Measurements from ENCODE around the gene NPC2.
"Not testable (repeated sequence)": the region's sequence is repeated elsewhere in the genome, so short reads cannot be mapped to it uniquely, and the experiment has no call there.

Gene NPC2

DNA sequence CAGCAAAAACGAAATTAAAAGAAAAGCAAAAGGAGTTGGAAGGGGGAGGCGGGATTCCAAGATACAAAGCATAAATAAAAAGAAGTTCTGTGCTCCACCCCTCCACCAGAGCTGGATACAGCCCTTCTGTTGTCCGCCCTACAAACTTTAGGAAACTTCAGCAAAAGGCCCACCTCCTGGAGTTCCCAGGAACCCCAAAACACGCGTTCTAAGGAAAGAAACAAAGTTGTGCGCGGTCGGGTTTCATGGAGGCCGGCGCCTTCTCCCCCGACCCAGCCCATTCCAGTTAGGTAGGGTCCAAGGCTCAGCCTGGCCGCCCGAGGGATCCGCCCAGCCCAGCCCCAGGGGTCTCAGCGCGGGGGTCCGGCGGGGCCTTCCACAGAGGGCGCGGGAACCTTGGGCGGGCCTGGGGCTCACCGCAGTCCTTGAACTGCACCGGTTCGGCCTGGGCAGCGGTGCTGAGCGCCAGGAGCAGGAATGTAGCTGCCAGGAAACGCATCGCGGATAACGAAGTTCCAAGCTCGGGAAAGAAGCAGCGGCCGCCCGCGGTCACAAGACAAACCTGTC lies at the start of gene NPC2:
Gene NPC2 (minus strand): TSS at position 530 of the 567 bp plus-strand sequence. CDS start 31 bp downstream, at position 499.
- FAIRE-seq, result no peak

DNA sequence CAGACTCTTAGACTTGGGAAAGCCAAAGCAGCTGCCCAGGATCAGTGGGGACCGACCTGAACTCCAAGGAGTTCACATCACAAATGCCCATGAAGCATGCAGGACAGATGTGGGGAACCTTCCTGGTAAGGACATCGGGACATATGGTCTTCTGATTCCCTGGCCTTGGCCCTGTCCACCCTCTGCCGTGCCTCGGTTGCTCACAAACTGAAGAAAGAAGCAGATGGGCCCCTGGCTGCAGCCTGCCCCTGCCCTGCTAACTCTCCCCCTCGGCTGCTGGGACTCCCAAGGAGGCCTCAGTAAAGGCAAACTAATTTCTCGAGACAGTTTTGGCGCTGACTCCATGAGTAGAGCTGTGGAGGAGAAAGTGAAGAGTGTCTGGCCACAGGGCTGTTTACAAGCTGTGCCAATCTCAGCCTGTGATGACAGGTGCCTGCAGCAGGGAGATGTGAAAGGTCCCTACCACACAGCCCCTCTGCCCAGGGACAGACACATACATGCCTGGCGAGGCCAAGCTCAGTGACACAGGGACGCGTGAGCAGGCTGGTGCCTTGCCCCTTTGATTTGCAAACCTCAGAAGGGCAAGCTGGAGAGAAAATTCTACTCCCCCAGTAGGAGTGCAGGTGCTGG lies 49.1 kb upstream of the NPC2 start:
- no peak for FAIRE-seq

DNA sequence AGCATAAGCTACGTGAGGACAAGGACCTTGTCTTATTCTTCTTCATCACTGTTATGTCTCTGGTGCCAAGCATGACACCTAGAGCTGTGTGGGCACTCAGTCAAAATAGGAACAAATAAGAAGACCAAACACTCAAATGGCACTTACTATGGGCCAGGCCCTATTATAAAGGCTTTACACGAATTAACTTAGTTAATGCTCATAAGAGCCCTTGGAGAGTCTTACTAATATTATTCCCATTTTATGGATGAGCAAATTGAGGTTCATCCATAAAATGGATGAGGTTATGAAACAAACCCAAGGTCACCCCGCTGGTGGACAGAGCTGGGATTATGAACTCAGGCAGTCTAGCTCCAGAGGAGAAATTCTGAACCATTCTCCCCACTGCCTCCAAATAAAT lies 48.1 kb upstream of the NPC2 start:
- no peak for FAIRE-seq

DNA sequence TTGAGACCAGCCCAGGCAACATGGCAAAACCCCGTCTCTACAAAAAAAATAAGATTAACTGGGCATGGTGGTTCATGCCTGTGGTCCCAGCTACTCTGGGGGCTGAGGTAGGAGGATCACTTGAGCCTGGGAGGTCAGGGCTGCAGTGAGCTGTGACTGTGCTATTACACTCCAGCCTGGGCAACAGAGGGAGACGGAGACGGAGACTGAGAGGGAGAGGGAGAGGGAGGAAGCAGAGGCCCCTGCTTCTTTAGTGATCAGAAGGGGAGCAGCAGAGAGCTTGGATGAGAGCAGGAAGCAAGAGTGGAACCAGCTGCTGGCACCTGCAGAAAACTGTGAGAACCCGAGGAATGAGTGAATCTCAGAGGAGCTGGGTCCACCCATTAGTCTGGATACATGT lies 46.4 kb upstream of the NPC2 start:
- no peak for FAIRE-seq

DNA sequence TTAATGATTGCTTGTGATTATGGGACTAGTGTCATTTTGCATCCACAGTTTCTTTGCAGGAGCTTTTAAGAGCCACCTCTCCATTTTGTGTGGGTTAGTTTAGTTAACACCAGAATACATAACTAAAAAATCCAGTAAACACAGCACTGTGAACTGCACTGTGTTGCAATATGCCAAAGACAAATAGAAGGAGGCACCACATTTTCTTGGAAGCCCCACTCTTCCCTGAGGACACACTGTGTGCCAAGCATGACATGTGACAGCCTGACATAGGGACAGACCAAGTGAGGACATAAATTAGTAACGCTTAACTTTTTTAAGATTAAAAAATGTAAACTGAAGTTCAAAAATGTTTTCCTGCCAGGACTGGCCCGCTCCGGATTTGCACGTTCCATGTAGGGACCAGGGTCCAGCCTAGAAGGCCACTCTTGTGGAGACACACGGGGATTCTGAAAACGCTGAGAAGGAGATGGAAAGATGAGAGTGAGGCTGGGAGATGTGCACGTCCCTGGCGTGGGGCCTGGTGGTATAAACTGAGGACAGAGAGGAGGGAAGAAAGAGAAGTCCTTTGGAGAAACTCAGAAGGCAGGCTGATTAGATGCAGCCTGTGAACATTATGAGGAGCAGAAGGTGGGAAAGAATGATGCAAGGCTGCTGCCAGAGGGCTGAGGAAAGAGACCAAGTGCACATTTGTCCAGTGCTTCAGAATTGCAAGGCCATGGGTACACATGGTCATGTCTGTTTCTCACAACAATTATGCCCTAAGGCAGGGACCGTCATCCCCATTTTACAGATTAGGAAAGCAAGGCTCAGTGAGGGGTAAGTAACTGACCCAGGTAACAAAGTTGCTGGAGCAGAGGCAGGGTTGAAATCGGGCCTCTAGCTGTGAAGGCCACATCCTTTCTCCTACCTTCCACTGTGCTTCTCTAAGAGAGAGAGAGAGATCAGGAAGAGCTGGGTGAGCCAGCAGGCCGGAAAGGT lies 45.6 kb upstream of the NPC2 start:
- FAIRE-seq, result no peak

DNA sequence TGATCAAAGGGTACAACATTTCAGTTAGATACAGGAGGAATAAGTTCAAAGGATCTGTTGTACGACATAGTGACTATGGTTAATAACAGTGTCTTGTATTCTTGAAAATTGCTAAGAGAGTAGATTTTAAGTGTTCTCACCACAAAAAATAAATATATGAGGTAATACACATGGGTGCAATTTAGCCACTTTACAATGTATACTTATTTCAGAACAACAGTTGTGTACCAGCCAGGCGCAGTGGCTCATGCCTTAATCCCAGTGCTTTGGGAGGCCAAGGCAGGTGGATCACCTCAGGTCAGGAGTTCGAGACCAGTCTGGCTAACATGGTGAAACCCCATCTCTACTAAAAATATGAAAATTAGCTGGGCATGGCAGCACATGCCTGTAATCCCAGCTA lies 43.2 kb upstream of the NPC2 start:
- not testable (repeated sequence) for FAIRE-seq

DNA sequence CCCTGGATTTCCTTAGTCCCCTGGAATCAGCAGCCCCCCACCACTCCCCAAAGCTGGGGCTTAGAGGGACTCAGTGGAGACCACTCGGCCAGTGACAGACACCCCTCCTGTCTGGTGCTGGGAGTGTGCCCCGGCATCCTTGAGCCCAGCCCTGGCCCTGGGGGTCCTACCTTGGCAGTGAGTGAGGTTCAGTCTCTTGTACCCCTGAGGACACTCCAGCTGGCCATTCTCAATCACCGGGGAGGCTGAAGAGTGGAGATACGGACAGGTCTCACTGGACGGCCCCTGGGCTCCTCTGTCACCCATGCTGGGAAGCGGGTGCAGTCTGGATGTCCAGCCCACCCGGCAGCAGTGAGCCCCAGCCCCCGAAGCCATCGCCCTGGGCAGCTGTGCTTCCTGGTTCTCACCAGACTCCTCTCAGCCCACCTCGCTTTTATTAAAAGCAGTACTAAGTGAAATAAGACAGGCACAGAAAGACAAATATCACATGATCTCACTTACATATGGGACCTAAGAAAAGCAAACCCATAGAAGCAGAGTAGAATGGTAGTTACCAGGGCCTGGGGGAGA lies 42.7 kb upstream of the NPC2 start:
- FAIRE-seq, result no peak

DNA sequence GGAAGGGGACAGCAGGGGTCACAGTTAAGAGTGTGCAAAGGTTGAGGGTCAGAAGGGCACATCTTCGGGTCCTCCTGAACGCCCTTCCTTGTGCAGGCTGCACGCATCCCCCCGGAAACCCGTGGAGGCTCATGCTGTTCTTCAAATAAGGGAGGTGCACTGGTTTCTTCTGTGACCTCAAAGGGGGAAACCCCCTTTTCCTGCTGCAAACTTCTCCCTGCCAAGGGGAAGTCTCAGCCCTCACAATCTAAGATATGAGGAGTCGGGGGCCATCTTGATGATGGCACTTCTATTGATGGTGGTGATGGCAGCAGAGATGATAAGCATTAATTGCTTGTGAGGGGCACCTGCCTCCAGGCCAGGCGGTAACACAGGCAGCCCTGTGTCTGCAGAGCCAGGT lies 40.5 kb upstream of the NPC2 start:
- no peak for FAIRE-seq

DNA sequence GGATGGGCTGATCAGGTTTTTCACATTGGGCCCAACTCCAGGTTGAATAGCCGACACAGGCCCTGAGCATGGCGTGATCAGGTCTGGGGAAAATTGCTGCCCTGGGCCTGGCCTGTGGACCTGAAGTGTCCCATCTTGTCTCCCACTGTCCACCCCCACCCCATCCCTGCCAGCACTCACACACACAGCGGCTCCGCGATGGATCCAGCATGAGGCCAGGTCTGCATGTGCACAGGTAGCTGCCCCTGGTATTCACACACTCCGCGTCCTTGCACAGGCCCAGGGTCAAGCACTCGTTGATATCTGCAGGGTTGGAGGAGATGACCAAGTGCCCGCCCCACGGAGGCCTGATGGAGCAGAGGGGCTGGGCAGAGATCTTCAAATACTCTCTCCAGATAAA lies 39.1 kb upstream of the NPC2 start:
- no peak for FAIRE-seq

DNA sequence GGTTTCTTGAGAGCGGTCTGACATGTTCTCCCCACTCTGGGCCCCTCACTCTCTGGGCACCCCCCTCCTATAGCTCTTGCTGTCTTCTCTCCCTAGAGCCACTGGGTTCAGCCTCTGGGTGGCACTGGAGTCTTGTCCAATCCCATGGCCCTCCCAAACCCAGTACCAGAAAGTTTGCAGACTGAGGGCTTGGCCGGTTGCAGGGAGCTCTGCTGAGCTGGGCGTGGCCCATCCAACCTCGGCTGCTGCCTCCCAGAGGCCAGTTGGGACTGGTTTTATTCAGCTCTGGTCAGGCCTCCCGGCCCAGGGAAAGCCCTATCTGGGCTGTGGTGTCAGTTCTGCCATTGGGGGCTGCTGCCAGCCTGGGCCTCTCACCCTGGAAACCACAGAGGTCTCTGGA lies 38.4 kb upstream of the NPC2 start:
- no peak for FAIRE-seq

DNA sequence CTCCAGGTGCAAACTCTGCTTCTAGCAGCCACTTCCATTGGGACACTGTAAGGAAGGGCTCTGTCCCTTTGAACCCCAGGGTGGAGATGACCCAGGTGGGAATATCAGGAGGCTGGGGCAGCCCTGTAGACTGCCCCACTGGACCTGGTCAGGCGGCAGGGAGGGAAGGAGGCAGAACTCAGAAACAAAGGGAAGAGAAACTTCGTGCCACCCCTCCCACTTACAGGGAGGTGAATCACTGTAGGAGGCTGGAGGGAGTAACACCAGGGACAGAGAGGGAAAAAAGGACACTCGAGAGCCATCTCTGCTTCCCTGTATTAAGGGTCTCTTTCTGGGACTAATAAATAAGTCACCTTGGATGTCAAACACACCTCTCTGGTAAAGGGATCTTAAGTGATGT lies 37.9 kb upstream of the NPC2 start:
- no peak for FAIRE-seq

DNA sequence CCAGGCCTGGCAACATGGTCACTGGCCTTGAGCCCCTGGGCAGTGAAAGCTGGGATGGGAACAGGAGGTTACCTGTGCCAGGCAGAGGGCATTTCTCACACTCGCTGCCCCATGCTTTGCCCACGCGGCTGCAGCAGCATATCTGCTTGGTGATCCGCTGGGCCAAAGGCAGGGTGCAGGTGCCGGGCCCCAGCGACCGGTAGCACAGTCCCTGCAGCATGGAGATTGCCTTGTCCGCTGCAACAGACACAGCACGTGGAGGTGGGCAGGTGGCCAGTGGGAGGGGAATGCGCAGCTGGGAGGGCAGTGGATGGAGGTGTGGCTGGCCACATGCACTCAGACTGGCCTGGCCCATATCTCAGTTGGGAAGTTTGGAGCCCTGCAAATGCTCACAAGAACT lies 35.8 kb upstream of the NPC2 start:
- FAIRE-seq, result no peak

DNA sequence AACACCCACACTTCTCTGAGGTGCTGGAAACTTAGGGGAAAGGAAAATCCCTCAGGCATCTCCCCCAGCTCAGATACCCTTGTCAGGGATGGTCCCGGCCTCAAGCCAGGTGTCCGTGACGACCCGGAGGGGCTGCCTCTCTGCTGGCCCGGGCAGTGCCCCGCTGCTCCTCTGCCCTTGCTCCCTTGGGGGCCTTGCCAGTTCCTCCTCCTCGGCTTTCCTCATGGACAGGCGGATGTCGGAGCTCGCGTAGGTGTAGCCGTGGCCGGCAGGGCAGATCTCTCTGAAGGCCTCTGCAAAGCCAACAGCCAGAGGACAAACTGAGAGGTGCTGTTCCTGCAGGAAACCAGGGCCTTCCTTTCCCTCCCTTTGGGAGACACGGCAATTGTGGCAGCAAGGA lies 35.3 kb upstream of the NPC2 start:
- FAIRE-seq, result no peak

DNA sequence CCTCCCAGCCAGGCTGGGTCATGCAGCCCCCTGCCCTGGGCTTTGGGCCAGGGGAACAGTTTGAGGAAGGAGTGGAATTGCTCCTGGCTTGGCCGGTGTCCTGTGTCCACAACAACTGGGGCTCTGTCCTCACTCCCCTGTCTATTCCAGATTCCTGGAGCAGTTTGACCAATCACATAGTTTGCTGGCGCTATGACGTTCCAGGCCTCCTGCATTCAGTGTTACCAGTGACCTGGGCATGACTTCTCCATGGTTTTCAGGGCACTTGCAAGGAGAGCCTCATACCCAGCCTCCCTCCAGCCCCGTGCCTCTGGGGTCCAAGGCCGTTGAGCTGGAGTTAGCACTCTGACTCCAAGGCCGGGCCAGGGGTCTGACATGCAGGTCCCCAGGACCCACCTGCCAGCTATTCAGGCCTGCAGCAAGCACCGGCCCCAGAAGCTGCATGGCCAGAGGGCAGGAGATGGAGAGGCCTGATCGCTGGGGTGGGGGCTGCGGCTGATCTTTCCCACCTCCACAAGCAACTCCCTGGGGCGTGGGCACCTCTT lies 34.7 kb upstream of the NPC2 start:
- no peak for FAIRE-seq

DNA sequence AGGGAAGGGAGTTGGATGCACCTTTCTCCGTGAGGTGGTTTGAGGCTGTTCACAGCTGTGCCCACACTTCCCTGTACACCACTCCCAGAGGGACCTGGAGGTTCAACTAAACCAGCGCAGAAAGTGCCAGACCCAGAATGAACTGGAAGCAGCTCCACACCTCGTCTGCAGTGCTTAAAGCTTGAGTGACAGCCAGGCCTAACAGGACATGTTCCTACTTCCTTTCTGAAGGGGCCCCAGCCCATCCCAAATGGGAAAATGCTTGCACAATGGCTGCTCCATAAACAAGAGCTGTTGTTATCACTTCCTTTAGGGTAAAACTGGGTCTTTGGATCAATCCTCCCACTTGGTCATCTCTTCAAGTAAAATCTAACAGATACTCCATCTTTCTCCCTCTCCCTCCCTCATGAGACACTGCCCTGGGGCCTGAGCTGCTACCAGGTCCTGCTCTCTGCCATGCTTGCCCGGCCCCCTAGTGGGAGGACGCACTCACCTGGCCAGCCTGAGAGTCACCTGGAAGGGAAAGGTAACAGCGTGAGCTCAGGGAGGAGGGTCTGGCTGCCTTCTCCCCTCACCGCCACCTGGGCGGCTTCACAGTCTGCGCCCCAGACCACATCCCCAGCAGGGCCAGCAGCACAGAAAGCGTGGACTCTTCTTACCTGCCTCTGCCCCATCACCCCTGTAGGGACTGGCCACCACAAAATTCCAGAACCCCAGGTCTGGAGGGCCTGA lies 33.9 kb upstream of the NPC2 start:
- FAIRE-seq, result no peak

DNA sequence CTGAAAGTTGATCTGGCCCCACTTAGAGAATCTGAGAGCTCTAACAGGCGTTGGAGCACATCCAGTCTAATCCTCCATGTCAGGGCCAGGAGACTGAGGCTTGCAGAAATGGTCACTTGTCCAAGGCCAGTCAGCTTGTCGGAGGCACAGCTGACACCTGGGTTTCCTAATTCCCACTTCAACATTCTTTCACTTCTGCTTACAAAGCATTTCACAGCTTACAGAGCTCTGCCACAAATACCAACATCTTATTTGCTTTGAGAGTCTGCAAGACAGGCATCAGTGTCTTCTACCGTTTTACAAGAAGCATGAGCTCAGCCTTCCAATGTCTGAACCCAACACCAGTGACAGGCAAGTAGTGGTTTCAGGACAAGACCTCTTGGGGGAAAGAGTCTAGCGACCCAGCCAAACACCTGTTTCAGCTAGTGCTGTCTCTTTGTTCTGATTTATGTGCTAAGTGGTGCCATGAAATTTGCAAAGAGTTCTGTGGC lies 32.3 kb upstream of the NPC2 start:
- no peak for FAIRE-seq

DNA sequence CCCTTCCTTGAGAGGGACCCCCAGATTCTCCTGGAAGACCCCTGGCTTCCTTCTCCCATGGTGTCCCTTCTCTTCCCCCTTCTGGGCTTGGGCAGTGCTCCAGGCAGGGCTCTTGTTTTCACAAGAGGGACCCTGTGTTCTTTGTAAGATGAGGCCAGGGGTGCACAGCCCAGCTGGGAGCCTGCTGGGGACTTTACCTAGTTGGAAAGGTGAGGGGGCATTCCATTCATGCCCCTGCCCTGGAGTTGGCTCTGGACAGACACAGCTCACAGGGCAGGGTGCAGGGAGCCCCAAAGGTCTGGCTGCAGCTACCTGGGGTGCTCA lies 31.7 kb upstream of the NPC2 start:
- FAIRE-seq, result no peak

DNA sequence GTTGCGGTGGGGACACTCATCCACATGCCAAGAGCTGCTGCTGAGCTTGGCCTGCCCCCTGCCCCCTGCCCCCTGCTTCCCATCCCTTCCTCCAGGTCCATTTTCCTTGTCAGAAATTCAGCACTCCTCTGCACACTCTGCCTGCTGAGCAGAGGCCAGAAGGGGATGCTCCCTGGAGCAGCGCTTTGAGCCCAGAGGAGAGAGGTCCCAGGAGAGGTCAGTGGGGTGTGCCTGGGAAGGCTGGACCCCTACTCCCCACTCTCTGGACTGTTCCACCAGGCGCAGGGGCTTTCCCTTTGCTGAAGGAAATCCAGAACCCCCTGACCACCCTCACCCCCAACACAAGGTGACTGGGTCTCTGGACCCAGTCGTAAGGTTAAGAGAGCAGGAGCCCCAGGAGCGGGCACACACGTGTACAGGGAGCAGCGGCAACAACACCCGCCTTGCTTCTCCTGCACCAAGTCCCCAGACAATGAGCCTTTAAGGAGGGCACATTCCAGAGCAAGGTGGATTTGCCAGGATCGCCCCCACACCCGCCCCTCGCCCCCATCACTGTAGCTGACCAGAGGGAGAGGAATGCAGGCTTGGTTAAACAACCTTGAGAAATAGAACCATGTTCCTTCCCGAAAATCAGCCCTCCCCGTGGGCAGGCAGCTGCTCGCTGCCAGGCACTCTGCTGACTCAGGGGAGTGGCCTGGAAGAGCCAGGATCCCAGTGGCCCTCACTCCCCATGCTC lies 31.1 kb upstream of the NPC2 start:
- no peak for FAIRE-seq

DNA sequence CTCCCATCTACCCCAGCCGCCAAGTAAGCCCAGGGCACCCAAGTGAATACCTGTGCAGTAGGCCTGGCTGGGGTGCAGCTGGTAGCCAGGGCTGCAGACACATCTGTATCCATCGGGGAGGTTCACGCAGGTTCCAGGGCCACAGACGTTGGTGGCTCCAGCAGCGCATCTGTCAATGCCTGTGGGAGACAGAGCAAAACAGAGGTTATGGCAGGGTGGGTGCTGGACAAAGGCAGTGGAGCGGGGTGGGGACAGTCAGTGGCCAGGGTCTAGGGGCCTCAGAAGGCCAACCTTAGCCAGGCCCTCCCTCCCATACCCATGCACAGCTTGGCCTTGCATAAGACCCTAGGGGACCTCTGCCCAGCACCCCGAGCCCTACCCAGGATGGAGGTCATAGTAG lies 29.6 kb upstream of the NPC2 start:
- FAIRE-seq, result no peak

DNA sequence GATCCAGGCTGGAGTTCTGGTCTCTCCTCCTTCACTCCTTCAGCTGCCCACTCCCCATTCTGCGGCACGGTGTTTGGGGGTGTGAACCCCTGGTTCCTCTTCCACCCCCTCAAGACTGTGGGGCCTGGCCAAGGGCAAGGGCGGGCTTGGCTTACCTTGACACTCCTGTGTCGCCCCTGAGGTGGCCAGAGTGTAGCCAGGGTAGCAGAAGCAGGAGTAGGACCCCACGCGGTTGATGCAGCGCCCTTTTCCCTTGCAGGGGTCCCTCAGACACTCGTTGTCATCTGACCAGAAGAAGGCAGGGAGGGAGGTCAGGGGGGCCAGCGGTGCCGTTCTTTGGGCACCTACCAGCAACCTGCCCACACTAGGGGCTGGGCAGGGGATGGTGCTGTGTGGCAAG lies 28.7 kb upstream of the NPC2 start:
- FAIRE-seq, result no peak

DNA sequence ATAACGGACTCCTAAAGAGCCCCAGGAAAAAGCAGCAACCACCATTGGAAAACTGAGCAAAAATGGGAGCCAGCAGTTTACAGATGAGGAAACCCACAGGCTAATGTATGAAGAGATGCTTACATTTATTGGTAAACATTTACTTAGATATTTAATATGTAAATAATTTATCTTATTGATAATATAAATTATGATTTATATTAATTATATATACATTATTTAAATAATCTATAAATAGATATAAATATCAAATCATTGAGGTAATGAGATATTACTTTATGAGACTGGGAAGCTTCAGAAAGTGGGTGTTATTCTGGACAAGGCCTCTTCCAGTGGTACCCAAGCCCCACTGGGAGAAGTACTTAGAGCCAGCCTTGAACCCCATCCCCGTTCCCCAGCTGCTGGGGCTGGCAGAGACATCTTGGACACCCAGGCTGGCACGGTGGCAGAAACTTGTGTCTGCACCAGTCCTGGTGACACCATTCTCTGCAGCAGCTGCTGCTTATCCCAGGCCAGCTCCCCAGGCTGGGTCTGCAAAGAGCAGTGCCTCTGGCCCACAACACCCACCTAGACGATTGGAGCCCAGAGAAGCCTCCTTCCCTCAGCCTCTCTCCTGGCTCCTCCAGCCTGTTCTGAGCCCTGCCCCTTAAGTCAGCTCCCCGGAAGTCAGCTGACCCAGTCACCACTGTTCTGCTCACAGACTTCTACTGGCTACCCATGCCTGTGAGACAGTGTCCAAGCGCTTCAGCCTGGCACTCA lies 26.4 kb upstream of the NPC2 start:
- no peak for FAIRE-seq

All from TTC549 (cell line).